HG03575 (cell line): ENCODE results near the gene NOS3.

ENCODE experiments used
- ATAC-seq: cut with Tn5 transposase; IDR thresholded peaks from one replicate; pipeline ENCODE4 v1.9.1; 2021; ENCODE audit not compliant: unreplicated experiment, insufficient number of reproducible peaks, low FRiP score; ENCODE audit errors: extremely low read depth

NOS3 gene

GRCh38 chr7:150975536-150976319 lies 15.1 kb upstream of the NOS3 start:
- no peak for ATAC-seq

DNA sequence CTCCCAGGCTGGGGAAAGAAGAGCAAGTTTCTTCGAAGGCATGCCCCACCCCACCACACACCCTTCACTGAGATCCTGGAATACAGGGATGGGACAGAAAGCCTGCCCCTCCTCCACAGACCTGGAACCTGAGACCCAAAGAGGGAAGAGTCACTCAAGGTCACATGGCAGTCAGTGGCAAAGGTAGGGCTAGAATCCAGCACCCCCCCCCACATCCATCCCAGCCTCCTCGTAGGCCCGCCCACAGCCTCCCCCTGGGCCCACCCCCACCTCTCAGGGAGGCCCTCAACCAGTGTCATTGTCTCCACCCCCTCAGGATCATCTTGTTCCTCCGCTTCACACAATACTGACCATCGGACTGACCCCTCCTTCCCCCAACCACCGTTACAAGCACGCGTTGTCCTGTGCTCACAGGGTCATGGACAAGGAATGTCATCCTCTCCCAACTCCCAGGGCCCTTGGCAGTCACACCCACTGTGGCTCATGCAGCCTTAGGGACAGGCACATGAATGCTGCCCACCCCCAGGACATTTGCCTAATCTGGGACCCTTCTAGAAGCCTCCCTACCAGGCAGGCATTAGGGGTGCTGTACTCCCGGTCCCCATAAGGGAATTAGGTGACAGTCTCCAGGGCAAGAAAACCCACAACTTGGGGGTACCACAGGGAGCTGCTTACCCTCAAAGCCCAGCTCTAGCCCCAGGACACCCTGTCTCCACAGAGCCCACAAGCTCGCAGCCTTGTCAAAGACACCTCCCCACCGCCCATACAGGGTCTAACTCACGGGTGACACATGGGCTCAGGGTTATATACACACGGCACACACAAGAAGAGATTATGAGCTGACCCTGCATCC lies 14.1 kb upstream of the NOS3 start:
- ATAC-seq, result no peak

DNA sequence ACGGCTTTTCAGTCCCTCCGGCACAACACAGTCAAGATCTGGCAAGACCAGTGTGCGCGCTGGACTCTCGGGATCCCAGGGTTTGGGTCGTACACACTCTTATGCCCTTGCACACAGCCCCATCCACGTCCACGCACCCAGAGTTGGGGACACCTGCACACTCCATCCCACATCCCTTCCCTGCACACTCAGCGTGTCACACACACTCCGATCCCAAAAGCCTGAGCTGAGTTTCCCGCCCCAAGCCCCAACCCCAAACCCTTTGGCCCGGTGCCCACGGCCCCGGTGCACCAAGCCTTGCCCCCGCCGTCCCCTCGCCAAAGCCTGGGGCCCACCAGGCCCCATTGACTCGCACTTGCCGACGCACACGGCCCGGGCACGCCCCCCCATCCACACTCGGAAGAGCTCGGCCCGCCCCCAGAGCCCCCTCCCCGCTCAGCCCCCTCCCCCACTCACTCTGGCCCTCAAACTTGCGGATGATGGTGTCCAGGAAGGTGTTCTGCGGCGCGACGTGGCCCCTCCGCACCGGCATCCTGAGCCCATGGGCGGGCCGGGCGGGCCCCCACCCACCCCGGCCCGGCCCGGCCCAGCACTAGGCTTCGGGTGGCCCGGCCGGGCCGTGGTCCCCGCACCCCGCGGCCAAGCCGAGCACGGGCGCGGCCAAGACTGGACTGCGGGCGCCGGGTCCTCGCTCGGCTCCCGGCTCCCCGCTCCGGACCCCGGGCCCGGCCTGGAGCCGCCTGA lies 13.3 kb upstream of the NOS3 start:
- no peak for ATAC-seq

- ATAC-seq, result no peak
These were observed 12.6 kb upstream of the NOS3 start, which contains the start of gene KCNH2 for GRCh38 chr7:150978126-150978789. Gene KCNH2 (minus strand): TSS chr7:150978321. CDS start chr7:150977913, 408 bp downstream.

DNA sequence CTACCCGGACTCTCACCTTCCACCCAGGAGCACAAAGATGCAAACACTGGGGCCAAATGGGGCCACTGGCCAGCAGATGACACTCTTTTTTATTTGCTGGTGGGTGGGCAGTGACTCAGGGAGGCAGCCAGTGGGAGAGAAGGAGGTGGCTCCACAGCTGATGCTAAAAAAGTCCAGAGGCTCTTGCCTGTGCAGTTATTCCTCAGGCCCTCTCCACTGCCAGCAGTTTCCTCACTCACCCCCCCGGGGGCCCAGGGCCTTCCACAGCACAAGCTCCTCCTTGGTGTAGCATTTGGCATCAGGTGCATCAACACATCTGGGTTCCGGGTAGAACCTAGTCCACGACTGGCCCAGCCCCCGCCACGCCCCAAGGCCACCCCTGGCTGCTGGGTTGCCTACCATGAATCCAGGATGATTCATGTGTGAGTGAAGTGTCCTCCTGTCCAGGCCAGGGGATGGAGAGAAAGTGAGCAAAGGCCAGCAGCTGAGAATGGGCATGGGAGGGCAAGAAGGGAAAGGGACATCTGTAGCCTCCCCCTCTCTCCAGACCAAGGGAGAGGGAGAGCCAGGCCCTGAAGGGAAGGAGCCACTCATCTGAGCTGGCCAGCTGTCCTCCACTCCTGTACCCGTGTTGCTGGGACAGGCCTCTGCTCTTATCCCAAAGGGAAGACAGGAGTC lies 11.0 kb upstream of the NOS3 start:
- no peak for ATAC-seq

- ATAC-seq, result no peak
These were observed 10.2 kb upstream of the NOS3 start for GRCh38 chr7:150980663-150981062.

GRCh38 chr7:150981644-150982043 lies 9.2 kb upstream of the NOS3 start:
- no peak for ATAC-seq

DNA sequence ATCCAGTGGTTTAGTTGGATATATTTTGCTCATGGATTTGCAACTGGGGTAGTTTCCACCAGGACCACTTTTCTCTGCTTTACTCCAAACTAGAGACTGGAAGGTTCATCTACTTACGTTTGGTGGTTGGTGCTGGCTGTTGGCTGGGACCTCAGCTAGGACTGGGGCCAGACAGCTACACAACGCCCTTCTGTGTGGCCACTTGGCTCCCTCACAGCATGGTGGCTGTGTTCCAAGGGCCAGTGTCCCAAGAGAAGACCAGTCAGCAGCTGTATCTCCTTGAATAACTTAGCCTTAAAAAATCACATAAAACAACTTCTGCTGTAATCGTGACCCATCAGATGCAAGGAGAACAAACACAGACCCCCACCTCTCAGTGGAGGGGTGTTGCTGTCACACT lies 8.5 kb upstream of the NOS3 start:
- ATAC-seq, result no peak

GRCh38 chr7:150983893-150984368 lies 6.9 kb upstream of the NOS3 start:
- ATAC-seq, result no peak

DNA sequence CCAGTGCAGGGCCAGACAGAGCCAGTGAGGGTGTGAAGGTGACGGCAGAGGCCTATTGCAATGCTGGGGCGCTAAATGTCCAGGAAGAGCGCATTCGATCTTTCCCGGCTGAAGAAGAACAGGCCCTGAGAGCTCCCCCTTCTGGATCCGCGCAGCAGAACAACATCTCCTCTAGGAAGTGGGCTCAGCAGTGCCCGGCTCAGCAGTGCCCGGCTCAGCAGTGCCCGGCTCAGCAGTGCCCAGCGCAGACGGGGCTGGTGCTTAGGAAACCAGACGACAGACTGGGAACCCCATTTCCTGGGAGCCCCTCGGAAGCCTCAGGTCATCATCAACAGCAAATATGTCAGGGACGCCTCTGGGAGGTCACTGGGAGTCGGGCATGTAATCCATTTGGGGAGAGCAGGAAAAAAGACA lies 4.7 kb upstream of the NOS3 start:
- no peak for ATAC-seq

GRCh38 chr7:150986556-150986955 lies 4.3 kb upstream of the NOS3 start:
- no peak for ATAC-seq

DNA sequence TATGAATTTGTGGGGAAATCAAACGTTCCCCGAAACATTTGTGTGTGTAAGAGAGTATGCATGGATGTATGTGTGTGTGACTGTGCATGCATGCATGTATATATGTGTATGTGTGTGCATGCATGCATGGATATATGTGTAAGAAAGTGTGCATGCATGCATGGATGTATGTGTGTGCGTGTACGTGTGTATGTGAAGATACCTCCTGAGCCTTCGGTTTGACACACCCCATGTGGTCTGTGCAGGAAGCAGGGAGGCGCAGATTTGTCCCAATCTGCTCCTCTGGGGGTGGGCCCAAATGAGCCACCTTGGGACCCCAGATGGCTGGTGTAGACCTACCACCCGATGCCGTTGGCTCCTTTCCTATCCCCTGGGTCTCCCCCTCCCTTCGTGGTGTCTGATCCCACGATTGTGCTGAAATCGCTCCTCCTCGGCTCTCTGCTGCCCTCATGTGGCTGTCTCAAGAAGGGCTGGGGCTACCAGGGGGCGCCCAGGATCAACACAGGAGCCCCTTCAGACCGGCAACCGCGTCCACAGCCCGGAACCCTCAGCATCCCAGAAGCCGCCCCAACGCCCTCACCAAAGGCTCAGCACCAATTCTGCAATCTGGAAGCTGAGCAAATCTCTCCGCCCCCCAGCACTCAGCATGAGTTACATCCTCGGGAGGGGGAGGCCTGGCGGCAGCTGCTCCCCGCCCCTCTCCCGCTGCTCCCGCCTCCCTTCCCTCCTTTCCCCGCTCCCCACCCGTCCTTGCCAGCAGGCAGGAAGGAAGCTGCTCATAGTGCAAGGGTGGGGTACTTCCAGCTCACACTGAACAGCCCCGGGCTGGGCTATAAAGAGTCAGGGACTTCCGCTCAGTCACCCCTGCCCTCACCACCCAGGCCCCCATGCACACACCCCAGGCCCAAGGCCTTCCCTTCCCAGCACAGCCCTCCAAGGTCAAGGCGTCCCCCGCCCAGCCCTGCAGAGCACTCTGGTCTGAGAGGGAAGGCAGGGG lies 2.3 kb upstream of the NOS3 start:
- ATAC-seq, result no peak

- ATAC-seq, result no peak
These were observed 1.4 kb upstream of the NOS3 start for GRCh38 chr7:150989456-150989855.

DNA sequence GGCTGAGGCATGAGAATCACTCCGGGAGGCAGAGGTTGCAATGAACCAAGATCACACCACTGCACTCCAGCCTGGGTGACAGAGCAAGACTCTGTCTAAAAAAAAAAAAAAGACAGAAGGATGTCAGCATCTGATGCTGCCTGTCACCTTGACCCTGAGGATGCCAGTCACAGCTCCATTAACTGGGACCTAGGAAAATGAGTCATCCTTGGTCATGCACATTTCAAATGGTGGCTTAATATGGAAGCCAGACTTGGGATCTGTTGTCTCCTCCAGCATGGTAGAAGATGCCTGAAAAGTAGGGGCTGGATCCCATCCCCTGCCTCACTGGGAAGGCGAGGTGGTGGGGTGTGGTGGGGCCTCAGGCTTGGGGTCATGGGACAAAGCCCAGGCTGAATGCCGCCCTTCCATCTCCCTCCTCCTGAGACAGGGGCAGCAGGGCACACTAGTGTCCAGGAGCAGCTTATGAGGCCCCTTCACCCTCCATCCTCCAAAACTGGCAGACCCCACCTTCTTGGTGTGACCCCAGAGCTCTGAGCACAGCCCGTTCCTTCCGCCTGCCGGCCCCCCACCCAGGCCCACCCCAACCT lies 1.3 kb downstream of the NOS3 start:
- ATAC-seq, result no peak

DNA sequence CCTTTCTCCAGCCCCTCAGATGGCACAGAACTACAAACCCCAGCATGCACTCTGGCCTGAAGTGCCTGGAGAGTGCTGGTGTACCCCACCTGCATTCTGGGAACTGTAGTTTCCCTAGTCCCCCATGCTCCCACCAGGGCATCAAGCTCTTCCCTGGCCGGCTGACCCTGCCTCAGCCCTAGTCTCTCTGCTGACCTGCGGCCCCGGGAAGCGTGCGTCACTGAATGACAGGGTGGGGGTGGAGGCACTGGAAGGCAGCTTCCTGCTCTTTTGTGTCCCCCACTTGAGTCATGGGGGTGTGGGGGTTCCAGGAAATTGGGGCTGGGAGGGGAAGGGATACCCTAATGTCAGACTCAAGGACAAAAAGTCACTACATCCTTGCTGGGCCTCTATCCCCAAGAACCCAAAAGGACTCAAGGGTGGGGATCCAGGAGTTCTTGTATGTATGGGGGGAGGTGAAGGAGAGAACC lies 2.1 kb downstream of the NOS3 start:
- no peak for ATAC-seq

DNA sequence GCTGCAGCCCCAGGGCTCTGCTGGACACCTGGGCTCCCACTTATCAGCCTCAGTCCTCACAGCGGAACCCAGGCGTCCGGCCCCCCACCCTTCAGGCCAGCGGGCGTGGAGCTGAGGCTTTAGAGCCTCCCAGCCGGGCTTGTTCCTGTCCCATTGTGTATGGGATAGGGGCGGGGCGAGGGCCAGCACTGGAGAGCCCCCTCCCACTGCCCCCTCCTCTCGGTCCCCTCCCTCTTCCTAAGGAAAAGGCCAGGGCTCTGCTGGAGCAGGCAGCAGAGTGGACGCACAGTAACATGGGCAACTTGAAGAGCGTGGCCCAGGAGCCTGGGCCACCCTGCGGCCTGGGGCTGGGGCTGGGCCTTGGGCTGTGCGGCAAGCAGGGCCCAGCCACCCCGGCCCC lies 2.7 kb downstream of the NOS3 start:
- ATAC-seq, result no peak
